BJ (cell line): ENCODE data around the gene ZNF575. TPM values are rescaled to one million over a fixed set of nuclear protein-coding genes. Genes with fewer than 3 reads are reported as not detected.

Experiments used
- CTCF ChIA-PET: fragments of 350-600 bp; formaldehyde crosslinking; extraction: SDS; loops from one replicate; lab custom pipeline; 2021; ENCODE audit warnings: antibody characterized with exemption, inconsistent platforms; lab: Yijun Ruan, JAX
- POLR2A ChIA-PET: fragments of 300-600 bp; sonication (Branson Sonifier 250); formaldehyde crosslinking; extraction: SDS; loops from one replicate; lab custom pipeline; 2021; ENCODE audit warnings: antibody characterized with exemption; lab: Charles Lee
- DNase-seq: peaks from one replicate; pipeline ENCODE4 v3.0.0-alpha.2; 2011; ENCODE audit warnings: low read depth
- H3K27me3 ChIP-seq: 2 replicates; pipeline ENCODE4 v1.6.0; 2011; ENCODE audit warnings: low read length; ENCODE audit not compliant: control insufficient read depth, insufficient read depth
- H3K36me3 ChIP-seq: 2 replicates; pipeline ENCODE4 v1.5.1; 2011; ENCODE audit warnings: low read length; ENCODE audit not compliant: control insufficient read depth, insufficient read depth
- H3K4me3 ChIP-seq: 2 replicates; pipeline ENCODE4 v1.5.1; 2011; ENCODE audit warnings: low read depth, mild to moderate bottlenecking, control low read depth, low read length
- CTCF ChIP-seq: IDR thresholded peaks from 2 replicates; pipeline ENCODE4 v1.5.1; 2011; ENCODE audit warnings: low read depth, mild to moderate bottlenecking, control low read depth, inconsistent platforms, low read length, moderate library complexity; ENCODE audit not compliant: insufficient read depth
- polyA plus RNA-seq: library from polyadenylated mRNA; depleted of rRNA; stranded (reverse); fragments of >200 nt; gene quantifications from 2 replicates; pipeline ENCODE4 v1.2.3, GENCODE V29; 2011

The ZNF575 gene
- polyA plus RNA-seq, 1 experiment = 0.09 TPM

DNA sequence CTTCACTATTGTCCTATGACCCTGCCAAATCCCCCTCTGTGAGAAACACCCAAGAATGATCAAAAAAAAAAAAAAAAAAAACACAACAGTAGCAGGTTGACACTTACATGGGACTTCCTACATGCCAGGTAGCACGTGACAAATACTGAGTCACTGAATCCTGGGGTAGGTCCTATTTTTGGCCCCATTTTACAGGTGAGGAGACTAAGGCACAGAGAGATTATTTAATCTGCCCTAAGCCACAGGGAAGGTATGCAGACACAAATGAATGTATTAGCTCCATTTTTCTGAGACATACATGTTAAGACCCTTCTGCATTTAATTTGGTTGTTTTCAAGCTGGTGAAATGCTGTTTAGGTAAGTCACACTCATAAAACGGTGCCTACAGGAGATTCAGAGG, 15.7 kb downstream of the ZNF575 start:
- ChIA-PET CTCF (interaction anchor here (1.6 kb wide), 1 partner anchor 13 kb away, joined by 4 read pairs; no protein-coding TSS in a partner anchor), POLR2A (no interaction called here)
- no peak for DNase-seq
- no peak overlapping the region for H3K4me3 ChIP-seq
- TF ChIP-seq CTCF = no peak
- peaks cover 22% of the 10 kb centered on the region for H3K36me3 ChIP-seq
- no peaks in the 10 kb centered on the region for H3K27me3 ChIP-seq

DNA sequence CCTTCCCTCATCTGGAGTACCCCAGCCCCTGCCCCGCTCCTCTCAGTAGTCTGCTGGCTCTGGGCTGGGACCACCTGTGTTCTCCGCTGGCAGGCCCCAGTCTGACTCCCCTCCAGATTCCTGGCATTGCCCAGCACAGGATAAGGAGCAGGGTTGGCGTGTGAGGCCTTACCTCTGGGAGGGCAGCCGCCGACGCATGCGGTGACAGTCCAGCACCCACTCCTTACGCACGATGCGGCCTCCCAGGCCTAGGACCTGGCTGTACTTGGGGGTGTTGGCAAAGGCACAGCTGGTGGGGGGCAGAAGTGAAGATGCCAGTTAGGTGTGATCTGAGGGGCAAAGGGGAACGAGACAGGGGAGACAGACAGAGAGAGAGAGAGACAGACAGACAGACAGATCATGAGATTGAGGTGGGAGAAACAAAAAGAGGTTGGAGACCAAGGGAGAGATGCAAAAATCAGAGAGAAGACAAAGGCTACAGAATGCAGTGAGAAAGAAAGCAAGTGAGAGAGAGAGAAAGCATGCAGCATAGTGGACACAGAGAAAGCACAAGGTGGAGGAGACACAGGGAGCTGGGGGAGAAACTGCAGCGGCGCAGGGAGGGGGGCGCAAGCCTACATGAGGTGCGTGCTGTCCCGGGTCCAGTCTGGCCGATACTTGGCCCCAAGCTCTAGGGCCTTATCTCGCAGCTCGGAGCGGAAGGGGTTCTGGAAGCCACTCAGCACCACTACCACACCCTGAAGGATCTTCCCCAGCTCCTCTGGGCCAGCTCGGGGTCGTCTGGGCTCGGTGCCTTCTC, 18.6 kb downstream of the ZNF575 start:
- POLR2A ChIA-PET = no interaction called here
- no peak for DNase-seq

DNA sequence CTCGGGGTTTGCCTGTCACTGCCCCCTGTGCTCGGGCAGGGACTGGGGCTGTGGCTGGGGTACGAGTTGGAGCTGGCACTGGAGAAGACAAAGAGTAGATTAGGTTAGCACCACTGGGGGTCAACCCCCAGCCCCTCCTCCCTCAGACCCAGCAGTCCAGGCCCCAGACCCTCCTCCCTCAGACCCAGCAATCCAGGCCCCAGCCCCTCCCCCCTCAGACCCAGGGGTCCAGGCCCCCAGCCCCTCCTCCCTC, 19.1 kb downstream of the ZNF575 start:
- POLR2A ChIA-PET = no interaction called here
- TF ChIP-seq CTCF = no peak
- Histone ChIP-seq H3K27me3 (no peaks in the 10 kb centered on the region), H3K4me3 (no peak overlapping the region), H3K36me3 (peaks cover 20% of the 10 kb centered on the region)
- no peak for DNase-seq
- CTCF ChIA-PET = interaction anchor here (6.3 kb wide), 1 partner anchor 16 kb away, joined by 39 read pairs; no protein-coding TSS in a partner anchor

More for the DNA sequence above, 18.6 kb downstream of the ZNF575 start:
- CTCF ChIA-PET = interaction anchor here (6.3 kb wide), 1 partner anchor 15 kb away, joined by 39 read pairs; no protein-coding TSS in a partner anchor
- Histone ChIP-seq H3K4me3 (no peak overlapping the region), H3K36me3 (peaks cover 21% of the 10 kb centered on the region), H3K27me3 (no peaks in the 10 kb centered on the region)
- no peak for TF ChIP-seq CTCF

DNA sequence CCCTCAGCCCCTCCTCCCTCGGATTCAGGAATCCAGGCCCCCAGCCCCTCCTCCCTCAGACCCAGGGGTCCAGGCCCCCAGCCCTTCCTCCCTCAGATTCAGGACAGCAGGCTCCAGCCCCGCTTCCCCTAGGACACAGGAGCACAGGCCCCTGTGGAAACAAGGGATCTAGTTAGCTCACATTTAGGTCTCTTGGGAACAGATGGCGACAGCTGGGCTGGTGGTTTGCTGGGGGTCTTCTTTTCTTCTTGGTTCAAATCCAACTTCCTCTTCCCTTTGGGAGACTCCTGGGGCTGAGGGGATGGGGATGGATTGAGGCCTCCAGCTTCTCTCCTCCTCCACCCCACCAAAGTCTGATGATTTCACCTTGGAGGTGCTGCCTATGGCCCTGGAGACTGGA, 19.6 kb downstream of the ZNF575 start:
- Histone ChIP-seq H3K4me3 (no peak overlapping the region), H3K27me3 (no peaks in the 10 kb centered on the region), H3K36me3 (peaks cover 20% of the 10 kb centered on the region)
- ChIA-PET CTCF (interaction anchor here (1.3 to 6.3 kb wide), 2 partner anchors 9 to 16 kb away, joined by 4 to 39 read pairs; no protein-coding TSS in a partner anchor), POLR2A (no interaction called here)
- DNase-seq = no peak
- TF ChIP-seq CTCF = no peak

- ChIA-PET CTCF (interaction anchor here (1.3 to 6.3 kb wide), 5 partner anchors 11 to 257 kb away, joined by 4 to 39 read pairs (median 32); partner anchors contain the start of genes IRGQ, PINLYP, XRCC1 and ZNF576), POLR2A (no interaction called here)
- no peak for TF ChIP-seq CTCF
- Histone ChIP-seq H3K36me3 (peaks cover 20% of the 10 kb centered on the region), H3K27me3 (no peaks in the 10 kb centered on the region), H3K4me3 (no peak overlapping the region)
- no peak for DNase-seq
These were observed 20.7 kb downstream of the ZNF575 start for GRCh38 chr19:43553656-43554055.
